Spleen (tissue), 7 donors: ENCODE results near the gene C8B.

Source experiments
- CTCF ChIP-seq, 11 experiments: fragments of 200-600 bp in 7 of 11; fragments of 450-650 bp in 4 of 11; sonication (generic) in 4 of 11; IDR thresholded peaks in 8 of 11; conservative IDR thresholded peaks in 3 of 11; 1 replicate in 7 of 11; 2 replicates in 4 of 11; pipeline versions ENCODE4 v1.4.0 to v1.8.0; 2016 to 2021; ENCODE audit warnings: antibody characterized with exemption in 11 of 11, inconsistent platforms in 4 of 11, mild to moderate bottlenecking in 1 of 11
- POLR2A ChIP-seq, 3 donors: fragments of 450-650 bp; IDR thresholded peaks; one replicate each; pipeline ENCODE4 v1.5.1; 2017; ENCODE audit warnings: antibody characterized with exemption in 3 of 3, mild to moderate bottlenecking in 1 of 3
- donor health status: DM: no; HTN: no; CAD: no; lungs with moderate emphysema.
- donor health status: DM: no; HTN: no; CAD: no.
- donor health status: DM: no; HTN: no; CAD: no.

DNA sequence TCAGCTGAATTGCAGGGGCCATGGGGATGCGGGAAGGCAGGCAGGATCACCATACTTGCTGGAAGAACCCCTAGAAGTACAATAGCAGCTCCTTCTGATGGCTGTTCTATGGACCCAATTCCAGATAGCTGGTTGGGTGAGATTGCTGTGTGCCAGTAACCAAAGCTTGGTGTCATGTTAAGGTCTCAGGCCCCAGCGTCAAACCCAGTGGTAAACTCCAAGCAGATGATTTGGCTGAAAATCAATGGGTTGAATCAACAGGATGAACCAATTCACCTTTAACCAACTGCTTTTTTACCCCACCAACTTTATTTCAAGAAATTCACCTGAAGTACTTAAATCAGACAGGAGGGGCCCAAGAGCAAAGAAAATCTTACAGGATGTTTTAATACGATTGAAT, 37.8 kb downstream of the C8B start:
- no peak for TF ChIP-seq CTCF (IDR thresholded peaks at IDR 0.05 in 8 of 11, conservative IDR thresholded peaks at IDR 0.05 in 3 of 11)
- no peak for TF ChIP-seq POLR2A (IDR thresholded peaks at IDR 0.05)
